ENCODE results near the gene NUTM1. TPM values are rescaled to one million over a fixed set of nuclear protein-coding genes. Genes with fewer than 3 reads are reported as not detected.

NUTM1 gene
- polyA plus RNA-seq, 1 experiment = not detected

- no peaks in the 10 kb centered on the region for H3K27me3 ChIP-seq (ENCODE audit: control insufficient read depth, insufficient read depth, low read length)
- no peak overlapping the region for H3K27ac ChIP-seq (ENCODE audit: low read depth, low read length)
- TF ChIP-seq, protein P1, sequence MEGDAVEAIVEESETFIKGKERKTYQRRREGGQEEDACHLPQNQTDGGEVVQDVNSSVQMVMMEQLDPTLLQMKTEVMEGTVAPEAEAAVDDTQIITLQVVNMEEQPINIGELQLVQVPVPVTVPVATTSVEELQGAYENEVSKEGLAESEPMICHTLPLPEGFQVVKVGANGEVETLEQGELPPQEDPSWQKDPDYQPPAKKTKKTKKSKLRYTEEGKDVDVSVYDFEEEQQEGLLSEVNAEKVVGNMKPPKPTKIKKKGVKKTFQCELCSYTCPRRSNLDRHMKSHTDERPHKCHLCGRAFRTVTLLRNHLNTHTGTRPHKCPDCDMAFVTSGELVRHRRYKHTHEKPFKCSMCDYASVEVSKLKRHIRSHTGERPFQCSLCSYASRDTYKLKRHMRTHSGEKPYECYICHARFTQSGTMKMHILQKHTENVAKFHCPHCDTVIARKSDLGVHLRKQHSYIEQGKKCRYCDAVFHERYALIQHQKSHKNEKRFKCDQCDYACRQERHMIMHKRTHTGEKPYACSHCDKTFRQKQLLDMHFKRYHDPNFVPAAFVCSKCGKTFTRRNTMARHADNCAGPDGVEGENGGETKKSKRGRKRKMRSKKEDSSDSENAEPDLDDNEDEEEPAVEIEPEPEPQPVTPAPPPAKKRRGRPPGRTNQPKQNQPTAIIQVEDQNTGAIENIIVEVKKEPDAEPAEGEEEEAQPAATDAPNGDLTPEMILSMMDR (IDR thresholded peaks at IDR 0.05; ENCODE audit: low read depth, low read length) = no peak
- ChIA-PET POLR2A (no interaction called here), CTCF (interaction anchor here (2.0 kb wide), 1 partner anchor 18 kb away, joined by 7 read pairs; the partner anchor contains the start of genes NOP10 and NUTM1)
- H3K4me3 ChIP-seq (ENCODE audit: low read depth, low read length) = no peak overlapping the region
- no peaks in the 10 kb centered on the region for H3K9me3 ChIP-seq (ENCODE audit: control insufficient read depth, insufficient read depth, low read length)
- DNase-seq (ENCODE audit: low read depth, low spot score) = no peak
Observed at GRCh38 chr15:34361278-34361677, 18.2 kb downstream of the NUTM1 start.

GRCh38 chr15:34362047-34362773 is 19.1 kb downstream of the NUTM1 start:
- Histone ChIP-seq H3K9me3 (ENCODE audit: control insufficient read depth, insufficient read depth, low read length) (no peaks in the 10 kb centered on the region; the same call in 1 of the 2 replicates), H3K27ac (ENCODE audit: low read depth, low read length) (no peak overlapping the region), H3K4me3 (ENCODE audit: low read depth, low read length) (no peak overlapping the region), H3K27me3 (ENCODE audit: control insufficient read depth, insufficient read depth, low read length) (no peaks in the 10 kb centered on the region)
- ChIA-PET POLR2A (no interaction called here), CTCF (no interaction called here)
- TF ChIP-seq, protein P1 (IDR thresholded peaks at IDR 0.05; ENCODE audit: low read depth, low read length) = no peak
- no peak for DNase-seq (ENCODE audit: low read depth, low spot score)

GRCh38 chr15:34364041-34364440 is 20.9 kb downstream of the NUTM1 start:
- H3K27me3 ChIP-seq (ENCODE audit: control insufficient read depth, insufficient read depth, low read length) = no peaks in the 10 kb centered on the region
- ChIA-PET CTCF (no interaction called here), POLR2A (interaction anchor here (0.6 kb wide), 1 partner anchor 349 kb away, joined by 3 read pairs; no protein-coding TSS in a partner anchor)
- H3K27ac ChIP-seq (ENCODE audit: low read depth, low read length) = no peak overlapping the region
- DNase-seq (ENCODE audit: low read depth, low spot score) = no peak
- no peaks in the 10 kb centered on the region; the same call in 1 of the 2 replicates for H3K9me3 ChIP-seq (ENCODE audit: control insufficient read depth, insufficient read depth, low read length)
- H3K4me3 ChIP-seq (ENCODE audit: low read depth, low read length) = no peak overlapping the region
- TF ChIP-seq, protein P1 (IDR thresholded peaks at IDR 0.05; ENCODE audit: low read depth, low read length) = no peak

- no peak overlapping the region for H3K27ac ChIP-seq (ENCODE audit: low read depth, low read length)
- CTCF ChIA-PET = interaction anchor here (0.6 to 1.2 kb wide), 2 partner anchors 23 to 141 kb away, joined by 3 read pairs; partner anchors contain the start of gene NOP10
- no peaks in the 10 kb centered on the region for H3K27me3 ChIP-seq (ENCODE audit: control insufficient read depth, insufficient read depth, low read length)
- peak overlapping the region; percentile 38 for H3K4me3 ChIP-seq (ENCODE audit: low read depth, low read length)
- TF ChIP-seq, protein P1 (IDR thresholded peaks at IDR 0.05; ENCODE audit: low read depth, low read length) = no peak
- DNase-seq (ENCODE audit: low read depth, low spot score) = no peak
- POLR2A ChIA-PET = no interaction called here
- H3K9me3 ChIP-seq (ENCODE audit: control insufficient read depth, insufficient read depth, low read length) = no peaks in the 10 kb centered on the region; the same call in 1 of the 2 replicates
Observed at GRCh38 chr15:34365091-34365825, 22.1 kb downstream of the NUTM1 start.

- DNase-seq (ENCODE audit: low read depth, low spot score) = no peak
- H3K4me3 ChIP-seq (ENCODE audit: low read depth, low read length) = peak overlapping the region; percentile 90
- CTCF ChIA-PET = interaction anchor here (0.6 to 1.9 kb wide), 3 partner anchors 13 to 142 kb away, joined by 3 to 7 read pairs (median 3); partner anchors contain the start of gene NOP10
- no peaks in the 10 kb centered on the region; the same call in 1 of the 2 replicates for H3K9me3 ChIP-seq (ENCODE audit: control insufficient read depth, insufficient read depth, low read length)
- H3K27me3 ChIP-seq (ENCODE audit: control insufficient read depth, insufficient read depth, low read length) = no peaks in the 10 kb centered on the region
- POLR2A ChIA-PET = no interaction called here
- TF ChIP-seq, protein P1 (IDR thresholded peaks at IDR 0.05; ENCODE audit: low read depth, low read length) = no peak
- H3K27ac ChIP-seq (ENCODE audit: low read depth, low read length) = no peak overlapping the region
Observed at GRCh38 chr15:34365836-34366235, 22.7 kb downstream of the NUTM1 start.
